GM18870 (cell line): ENCODE results near the gene DECR2.

Experiments
- ATAC-seq: cut with Tn5 transposase; IDR thresholded peaks from one replicate; pipeline ENCODE4 v1.9.1; 2021; ENCODE audit warnings: moderate library complexity; ENCODE audit not compliant: unreplicated experiment

DECR2 gene

GRCh38 chr16:427250-427649 lies 25.6 kb downstream of the DECR2 start:
- no peak for ATAC-seq

DNA sequence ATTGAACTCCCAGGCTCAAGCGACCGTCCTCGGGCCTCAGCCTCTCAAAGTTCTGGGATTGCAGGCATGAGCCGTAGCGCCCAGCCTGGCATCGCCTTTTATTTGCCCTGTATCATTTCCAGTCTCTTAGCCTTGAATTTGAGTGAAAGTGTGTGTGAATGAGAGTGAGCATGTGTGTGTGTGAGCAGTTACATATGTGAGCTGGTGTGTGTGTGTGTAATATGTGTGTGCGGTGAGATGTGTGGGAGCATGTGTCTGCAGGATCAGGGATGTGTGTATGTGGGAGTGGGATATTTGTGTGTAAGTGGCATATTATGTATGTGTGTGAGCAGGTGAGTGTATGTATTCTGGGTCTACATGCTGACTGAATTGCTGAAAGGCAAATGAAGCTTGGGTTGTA lies 29.2 kb downstream of the DECR2 start:
- no peak for ATAC-seq

- no peak for ATAC-seq
Measured at GRCh38 chr16:440627-441026, 38.9 kb downstream of the DECR2 start.

DNA sequence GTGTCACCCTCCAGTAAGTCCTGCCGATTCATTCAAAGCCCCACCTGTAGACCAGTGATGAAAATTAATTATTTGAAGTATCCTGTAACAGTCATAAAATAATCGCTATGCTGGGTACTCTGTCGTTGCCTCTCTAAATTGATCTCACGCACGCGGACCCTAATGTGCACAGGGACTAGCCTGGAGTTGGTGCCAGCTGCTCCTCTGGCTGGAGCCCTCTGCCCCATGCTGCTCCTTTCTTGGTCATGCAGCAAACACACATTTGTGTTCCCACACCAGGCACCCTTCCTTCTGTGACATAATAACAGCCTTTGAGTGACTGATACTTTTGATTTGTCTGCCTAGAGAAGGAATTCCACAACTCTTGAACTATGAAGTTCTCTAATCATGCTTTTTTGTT lies 39.8 kb downstream of the DECR2 start:
- no peak for ATAC-seq

- ATAC-seq: no peak
Measured at GRCh38 chr16:442976-443375, 41.3 kb downstream of the DECR2 start.

- no peak for ATAC-seq
Measured at GRCh38 chr16:444027-444426, 42.3 kb downstream of the DECR2 start.

DNA sequence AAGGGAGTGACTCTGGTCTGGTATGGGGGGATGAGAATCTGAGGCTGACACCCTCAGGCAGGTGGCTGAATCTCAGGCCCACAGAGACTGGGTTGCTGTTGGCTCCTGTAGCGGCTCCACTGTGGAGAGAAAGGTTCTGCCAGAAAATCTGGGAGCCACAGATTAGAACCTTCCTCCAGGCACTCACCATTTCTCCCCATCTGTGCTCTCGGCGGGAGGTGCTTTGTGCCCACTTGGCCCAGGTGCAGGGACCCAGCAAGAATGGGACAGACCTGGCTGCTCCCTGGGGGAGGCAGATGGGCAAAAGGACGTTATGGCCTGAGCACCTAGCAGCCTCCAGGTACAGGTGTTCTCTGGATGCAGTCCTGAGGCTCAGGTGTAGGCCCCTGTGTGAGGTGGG lies 43.9 kb downstream of the DECR2 start:
- no peak for ATAC-seq

DNA sequence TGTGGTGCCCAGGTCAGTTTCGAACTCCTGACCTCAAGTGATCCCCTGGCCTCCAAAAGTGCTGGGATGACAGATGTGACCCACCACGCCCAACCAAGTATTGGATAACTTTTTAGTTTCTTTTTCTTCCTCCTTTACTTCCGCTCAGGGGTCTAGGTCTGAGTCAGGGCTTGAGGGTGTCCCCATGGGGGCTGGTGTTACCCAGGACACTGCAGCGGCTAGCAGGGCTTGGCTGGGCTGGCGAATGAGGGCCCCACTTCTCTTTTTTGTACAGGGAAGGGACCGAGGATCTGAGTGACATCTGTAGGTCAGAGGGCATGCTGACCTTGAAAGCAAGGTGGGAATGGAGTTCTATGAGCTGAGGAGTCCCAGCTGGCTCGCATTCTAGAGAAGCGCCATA lies 48.7 kb downstream of the DECR2 start:
- no peak for ATAC-seq

DNA sequence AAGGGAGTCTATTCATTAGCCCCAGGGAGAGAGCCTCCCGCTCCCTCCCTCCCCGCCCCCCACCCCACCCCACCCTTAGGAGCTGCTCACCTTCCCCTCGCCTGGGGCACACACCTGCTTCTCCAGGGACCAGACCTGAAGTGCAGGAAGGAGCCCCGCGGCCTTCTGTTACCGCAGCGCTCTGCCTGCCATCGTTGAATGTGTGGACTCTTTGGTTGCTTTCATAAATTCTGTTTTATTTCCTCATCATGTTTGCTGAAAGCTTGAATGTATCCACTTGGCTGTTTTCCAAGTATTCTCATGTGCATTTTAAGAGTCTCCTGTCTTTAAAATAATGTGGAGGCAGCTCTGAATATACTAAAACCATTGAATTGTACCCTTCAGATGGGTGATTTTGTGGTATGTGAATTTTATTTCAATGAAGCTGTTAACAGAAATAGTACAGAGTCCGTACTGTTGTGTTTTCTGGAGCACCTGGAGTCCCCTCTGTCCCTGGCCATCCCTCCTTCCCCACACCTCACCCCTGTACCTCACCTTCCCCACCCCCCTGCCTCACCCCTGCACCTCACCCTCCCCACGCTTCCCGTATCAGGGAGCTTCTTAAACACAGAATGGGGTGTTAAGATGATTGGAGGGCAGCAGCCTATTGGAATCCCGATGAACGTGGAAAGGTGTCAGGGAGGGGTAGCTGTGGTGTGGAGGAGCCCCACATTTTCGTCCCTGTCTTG lies 49.3 kb downstream of the DECR2 start:
- no peak for ATAC-seq

GRCh38 chr16:454397-454940 lies 52.8 kb downstream of the DECR2 start:
- no peak for ATAC-seq

- ATAC-seq: no peak
Measured at GRCh38 chr16:455453-455852, 53.8 kb downstream of the DECR2 start.

DNA sequence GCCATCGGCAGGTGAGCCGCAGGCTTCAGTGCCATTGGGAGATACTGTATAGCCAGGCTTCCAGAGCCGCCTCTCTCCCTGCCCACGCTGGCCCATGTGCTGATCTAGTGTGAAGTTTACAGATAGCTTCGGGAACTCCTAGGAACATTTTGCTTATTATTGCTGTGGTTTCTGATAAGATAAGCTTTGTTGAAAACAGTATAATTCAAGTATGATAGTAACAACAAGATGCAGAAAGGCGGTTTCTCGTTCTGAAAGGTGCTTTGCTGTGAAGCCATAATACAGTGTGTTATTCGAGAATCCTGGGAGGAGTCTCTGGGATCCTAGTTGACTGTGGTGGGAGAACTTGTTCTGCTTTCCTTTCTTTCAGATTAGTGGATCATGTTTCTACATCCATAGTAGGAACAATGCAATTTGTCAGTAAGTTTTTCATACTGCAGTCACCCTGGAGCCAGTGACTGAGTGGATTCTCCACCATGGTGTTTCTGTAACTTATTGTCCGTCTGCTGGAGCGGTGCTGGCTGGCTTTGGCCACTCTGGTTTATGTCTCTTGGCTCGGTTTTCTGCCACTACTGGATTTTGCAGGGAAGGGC lies 55.3 kb downstream of the DECR2 start:
- ATAC-seq: no peak

- ATAC-seq: no peak
Measured at GRCh38 chr16:457732-458400, 56.2 kb downstream of the DECR2 start.

DNA sequence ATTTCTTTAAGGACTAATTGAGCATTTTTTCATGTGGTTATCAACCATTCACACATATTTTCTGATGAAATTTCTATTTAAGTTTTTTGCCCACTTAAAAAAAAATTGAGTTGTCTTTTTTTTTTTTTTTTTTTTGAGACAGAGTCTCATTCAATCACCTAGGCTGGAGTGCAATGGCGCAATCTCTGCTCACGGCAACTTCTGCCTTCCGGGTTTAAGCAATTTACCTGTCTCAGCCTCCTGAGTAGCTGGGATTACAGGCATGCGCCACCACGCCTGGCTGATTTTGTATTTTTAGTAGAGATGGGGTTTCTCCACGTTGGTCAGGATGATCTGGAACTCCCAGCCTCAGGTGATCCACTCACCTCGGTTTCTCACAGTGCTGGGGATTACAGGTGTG lies 58.1 kb downstream of the DECR2 start:
- no peak for ATAC-seq

- ATAC-seq: no peak
Measured at GRCh38 chr16:460787-461186, 59.1 kb downstream of the DECR2 start.
